DOHH2 (cell line): ENCODE measurements around the gene NIPAL3.
"Not testable (repeated sequence)": the region's sequence is repeated elsewhere in the genome, so short reads cannot be mapped to it uniquely, and the experiment has no call there.

Source experiments
- H3F3A ChIP-seq: fragments of 200-600 bp; sonication (generic), shearing (Covaris generic); 2 replicates; pipeline ENCODE4 v1.6.0; 2016; ENCODE audit warnings: antibody characterized with exemption, mild to moderate bottlenecking; ENCODE audit not compliant: control insufficient read depth, insufficient read depth
- H3K27ac ChIP-seq: fragments of 200-600 bp; sonication (generic); 2 replicates; pipeline ENCODE4 v1.5.1; 2014; ENCODE audit warnings: low read depth, mild to moderate bottlenecking, low read length, moderate library complexity
- H3K27me3 ChIP-seq: fragments of 200-600 bp; sonication (generic); 2 replicates; pipeline ENCODE4 v1.6.1; 2014; ENCODE audit warnings: mild to moderate bottlenecking, low read length, mixed read lengths; ENCODE audit not compliant: control insufficient read depth
- H3K36me3 ChIP-seq: fragments of 200-600 bp; sonication (generic); 2 replicates; pipeline ENCODE4 v1.6.1; 2014; ENCODE audit warnings: mild to moderate bottlenecking, low read length, moderate library complexity, mixed read lengths; ENCODE audit not compliant: control insufficient read depth
- H3K4me1 ChIP-seq: fragments of 200-600 bp; sonication (generic); 2 replicates; pipeline ENCODE4 v1.6.1; 2014; ENCODE audit warnings: mild to moderate bottlenecking, low read length, mixed read lengths; ENCODE audit not compliant: control insufficient read depth
- H3K4me2 ChIP-seq: fragments of 200-600 bp; sonication (generic); 2 replicates; pipeline ENCODE4 v1.6.0; 2014; ENCODE audit warnings: mild to moderate bottlenecking, low read length, moderate library complexity
- H3K4me3 ChIP-seq: fragments of 200-600 bp; sonication (generic); 2 replicates; pipeline ENCODE4 v1.5.1; 2014; ENCODE audit warnings: mild to moderate bottlenecking, low read length, mixed read lengths
- H3K79me2 ChIP-seq: fragments of 200-600 bp; sonication (generic); 2 replicates; pipeline ENCODE4 v1.6.1; 2014; ENCODE audit warnings: mild to moderate bottlenecking, low read length, mixed read lengths; ENCODE audit not compliant: control insufficient read depth
- H3K9me2 ChIP-seq: fragments of 200-600 bp; sonication (generic); replicated peaks from 2 replicates; pipeline ENCODE4 v1.6.1; 2014; ENCODE audit warnings: mild to moderate bottlenecking, low read length, mixed read lengths; ENCODE audit not compliant: control insufficient read depth
- H3K9me3 ChIP-seq: fragments of 200-600 bp; sonication (generic); 2 replicates; pipeline ENCODE4 v1.6.1; 2014; ENCODE audit warnings: antibody characterized with exemption, low read length, mixed read lengths; ENCODE audit not compliant: control insufficient read depth, insufficient read depth
- H4K20me1 ChIP-seq: fragments of 200-600 bp; sonication (generic); 2 replicates; pipeline ENCODE4 v1.6.0; 2014; ENCODE audit warnings: low read depth, mild to moderate bottlenecking, antibody characterized with exemption, low read length, moderate library complexity; ENCODE audit not compliant: control insufficient read depth, insufficient read depth
- CTCF ChIP-seq: fragments of 200-600 bp; sonication (generic); IDR thresholded peaks from one replicate; pipeline ENCODE4 v1.5.1; 2014; ENCODE audit warnings: antibody characterized with exemption, mild to moderate bottlenecking, low read depth, low read length; ENCODE audit not compliant: poor library complexity, severe bottlenecking
- EZH2phosphoT487 ChIP-seq: fragments of 200-600 bp; sonication (generic); IDR thresholded peaks from 2 replicates; pipeline ENCODE4 v1.6.1; 2017; ENCODE audit warnings: borderline replicate concordance, mild to moderate bottlenecking, antibody characterized with exemption, low read length, moderate library complexity, mixed read lengths

The NIPAL3 gene

DNA sequence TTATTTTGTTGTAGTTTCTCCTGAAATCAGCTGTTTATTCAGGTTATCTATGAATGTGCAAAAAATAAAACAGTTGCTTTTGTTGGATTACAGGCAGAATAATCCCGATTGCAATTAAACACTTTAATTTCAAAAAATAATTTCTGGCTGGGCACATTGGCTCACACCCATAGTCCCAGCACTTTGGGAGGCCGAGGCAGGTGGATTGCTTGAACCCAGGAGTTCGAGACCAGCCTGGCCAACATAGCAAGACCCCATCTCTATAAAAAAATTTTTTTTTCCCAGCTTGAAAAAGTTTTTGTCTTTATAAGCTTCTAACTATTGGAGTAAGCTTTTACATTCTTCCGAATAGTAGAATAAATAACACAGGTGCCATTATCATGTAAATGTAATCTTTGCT lies 102.3 kb downstream of the NIPAL3 start:
- peaks cover 6% of the 10 kb centered on the region; the same call in 1 of the 2 replicates for H3F3A ChIP-seq
- no peaks in the 10 kb centered on the region for H3K9me2 ChIP-seq
- no peaks in the 10 kb centered on the region for H4K20me1 ChIP-seq
- TF ChIP-seq EZH2phosphoT487: no peak
- TF ChIP-seq CTCF: no peak
- no peaks in the 10 kb centered on the region; the same call in 1 of the 2 replicates for H3K9me3 ChIP-seq
- H3K4me3 ChIP-seq: no peak overlapping the region
- H3K36me3 ChIP-seq: peaks cover 5% of the 10 kb centered on the region; the same call in 1 of the 2 replicates
- no peak overlapping the region for H3K27ac ChIP-seq
- H3K79me2 ChIP-seq: no peaks in the 10 kb centered on the region
- no peak overlapping the region for H3K4me2 ChIP-seq
- peaks cover 18% of the 10 kb centered on the region for H3K4me1 ChIP-seq
- no peaks in the 10 kb centered on the region for H3K27me3 ChIP-seq

DNA sequence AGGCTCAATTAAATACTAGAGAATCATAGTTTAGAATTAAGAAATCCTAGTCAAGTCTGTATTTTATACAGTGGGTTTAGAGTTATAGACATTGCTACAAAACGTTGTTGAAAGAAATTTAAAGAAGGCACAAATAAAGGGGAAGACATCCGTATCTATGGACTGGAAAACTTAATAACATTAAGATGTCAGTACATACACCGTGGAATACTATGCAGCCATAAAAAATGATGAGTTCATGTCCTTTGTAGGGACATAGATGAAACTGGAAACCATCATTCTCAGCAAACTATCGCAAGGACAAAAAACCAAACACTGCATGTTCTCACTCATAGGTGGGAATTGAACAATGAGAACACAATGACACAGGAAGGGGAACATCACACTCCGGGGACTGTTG lies 104.7 kb downstream of the NIPAL3 start:
- not testable (repeated sequence) for H3K27me3 ChIP-seq
- H3K4me1 ChIP-seq: peaks cover 30% of the 10 kb centered on the region

More for the DNA sequence above, 104.7 kb downstream of the NIPAL3 start:
- not testable (repeated sequence) for H3K9me3 ChIP-seq, H3K9me2 ChIP-seq, H4K20me1 ChIP-seq, H3K27ac ChIP-seq, H3K4me2 ChIP-seq, H3K4me3 ChIP-seq, H3F3A ChIP-seq, H3K79me2 ChIP-seq, H3K36me3 ChIP-seq
